ENCODE measurements around the gene NADSYN1.

GRCh38 chr11:71437399-71437798 lies 15.6 kb upstream of the NADSYN1 start:
- TF ChIP-seq POLR2A (IDR thresholded peaks at IDR 0.05) (no peak), CTCF (IDR thresholded peaks at IDR 0.05 in 8 of 11, conservative IDR thresholded peaks at IDR 0.05 in 3 of 11) (no peak)

All from spleen (tissue), 7 donors.